Esophagus muscularis mucosa (tissue), 4 donors: ENCODE results near the gene RAB11FIP3. TPM values are rescaled to one million over a fixed set of nuclear protein-coding genes. Genes with fewer than 3 reads are reported as not detected.
A peak's percentile ranks its signal among the peaks of the same experiment; 100 is the strongest.

ENCODE experiments used
- DNase-seq: peaks from one replicate; pipeline ENCODE4 v3.0.0-alpha.2; 2017; ENCODE audit errors: extremely low spot score
- H3K27ac ChIP-seq, 4 donors: fragments of 200-600 bp; sonication (generic); replicated peaks in 1 of 4; 1 replicate in 3 of 4; 2 replicates in 1 of 4; pipeline ENCODE4 v1.5.1; 2016 to 2019; ENCODE audit warnings: mild to moderate bottlenecking in 1 of 4
- H3K27me3 ChIP-seq, 4 donors: fragments of 200-600 bp; sonication (generic); one replicate each; pipeline versions ENCODE4 v1.5.1 to v1.6.0; 2016 to 2019
- H3K36me3 ChIP-seq, 4 donors: fragments of 200-600 bp; sonication (generic); one replicate each; pipeline ENCODE4 v1.5.1; 2016 to 2019
- H3K4me1 ChIP-seq, 4 donors: fragments of 200-600 bp; sonication (generic); one replicate each; pipeline ENCODE4 v1.5.1; 2016 to 2019
- H3K4me3 ChIP-seq, 4 donors: fragments of 200-600 bp; sonication (generic); 1 replicate in 2 of 4; 2 replicates in 2 of 4; pipeline ENCODE4 v1.5.1; 2016 to 2019; ENCODE audit warnings: mild to moderate bottlenecking in 4 of 4, moderate library complexity in 1 of 4
- H3K9me3 ChIP-seq, 4 donors: fragments of 200-600 bp; sonication (generic); 1 replicate in 3 of 4; 2 replicates in 1 of 4; pipeline ENCODE4 v1.5.1; 2016 to 2019
- CTCF ChIP-seq, 3 experiments: fragments of 200-600 bp in 2 of 3; fragments of 450-650 bp in 1 of 3; sonication (generic) in 2 of 3; IDR thresholded peaks; one replicate each; pipeline ENCODE4 v1.5.1; 2017 to 2019; ENCODE audit warnings: antibody characterized with exemption in 3 of 3, mild to moderate bottlenecking in 2 of 3, moderate library complexity in 1 of 3
- EP300 ChIP-seq: sonication (generic); formaldehyde crosslinking; IDR thresholded peaks from one replicate; pipeline ENCODE4 v1.6.1; 2017; ENCODE audit warnings: antibody characterized with exemption
- POLR2A ChIP-seq: fragments of 450-650 bp; IDR thresholded peaks from one replicate; pipeline ENCODE4 v1.6.1; 2017; ENCODE audit warnings: antibody characterized with exemption, moderate library complexity, mild to moderate bottlenecking, low read depth
- POLR2AphosphoS5 ChIP-seq, 2 donors: sonication (generic); formaldehyde crosslinking; IDR thresholded peaks; one replicate each; pipeline ENCODE4 v1.6.1; 2017; ENCODE audit warnings: antibody characterized with exemption in 2 of 2
- WGBS: methylation state at CpG from one replicate; pipeline ENCODE4 v1.1.5; 2018; 5-methylcytosine and 5-hydroxymethylcytosine counted together
- intact Hi-C: fragments of 100-400 bp; cut with DNase I; formaldehyde crosslinking; loops from one replicate; pipeline ENCODE4 v1.15.1; 2023
- total RNA-seq, 4 donors: library from RNA; depleted of rRNA; stranded (reverse); fragments of >200 nt; gene quantifications; one replicate each; pipeline versions ENCODE4 v1.1.0 to v1.2.1, GENCODE V29; 2016

The RAB11FIP3 gene
- total RNA-seq, 4 donors from 2014 or later = 50.3 to 77.9 (median 58.8) TPM

- no peaks in the 10 kb centered on the region for H3K27me3 ChIP-seq
- 10% methylated on average over 12 of the region's 12 CpGs for WGBS
- TF ChIP-seq POLR2AphosphoS5 (IDR thresholded peaks at IDR 0.05) (no peak), CTCF (IDR thresholded peaks at IDR 0.05) (no peak), EP300 (no peak), POLR2A (no peak)
- peaks cover 13 to 22% (median 20%) of the 10 kb centered on the region in 4 donors for H3K36me3 ChIP-seq
- intact Hi-C loops = no loop called here
- no peaks in the 10 kb centered on the region for H3K9me3 ChIP-seq
- peak overlapping the region; percentile 68 to 98 (median 94) for H3K4me3 ChIP-seq
- peak overlapping the region in 3 of 4 donors; percentile 79 to 81 (median 80) for H3K27ac ChIP-seq
- DNase-seq = no peak
- peaks cover 27 to 51% (median 44%) of the 10 kb centered on the region in 4 donors for H3K4me1 ChIP-seq
Measured at GRCh38 chr16:380762-381011, 44.8 kb upstream of the RAB11FIP3 start.

DNA sequence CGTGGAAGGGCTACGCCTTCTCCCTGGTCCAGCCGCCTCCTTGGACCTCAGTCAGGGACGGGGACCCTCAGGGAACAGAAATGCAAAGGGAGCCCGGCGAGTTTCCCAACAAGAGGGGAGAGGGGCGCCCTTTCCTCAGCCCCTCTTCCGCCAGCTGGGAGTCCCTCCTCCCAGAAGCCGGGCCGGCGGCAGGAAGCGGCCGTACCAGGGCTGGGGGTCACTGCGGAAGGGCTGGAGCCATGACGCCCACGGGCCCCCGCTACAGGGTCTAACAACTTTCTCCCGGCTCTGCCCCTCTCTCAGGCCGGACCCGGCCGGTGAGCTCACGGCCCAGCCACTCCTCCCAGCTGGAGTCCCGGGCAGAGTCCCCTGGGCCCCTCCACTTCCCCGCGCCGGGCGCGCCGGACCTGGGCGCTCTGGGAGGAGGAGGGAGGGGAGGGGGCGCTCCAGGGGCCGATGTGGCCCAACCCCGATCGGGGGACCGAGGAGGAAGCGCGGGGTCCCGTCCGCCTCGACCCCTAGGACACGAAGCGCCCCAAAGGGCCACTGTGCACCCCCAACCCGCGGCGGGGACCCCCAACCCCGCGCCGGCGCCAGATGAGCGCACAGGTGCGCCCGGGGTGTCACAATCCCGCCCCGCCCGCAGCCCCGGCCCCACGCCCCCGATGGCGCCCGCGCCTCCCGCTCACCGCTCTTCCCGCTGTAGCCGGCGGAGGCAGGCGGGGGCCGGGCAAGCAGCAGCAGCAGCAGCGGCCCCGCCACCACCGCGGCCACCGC, 44.2 kb upstream of the RAB11FIP3 start:
- H3K27me3 ChIP-seq = no peaks in the 10 kb centered on the region
- H3K4me3 ChIP-seq = peak overlapping the region; percentile 68 to 98 (median 94)
- peak overlapping the region; percentile 66 to 81 (median 80) for H3K27ac ChIP-seq
- H3K4me1 ChIP-seq = peaks cover 27 to 51% (median 44%) of the 10 kb centered on the region in 4 donors
- no peak for DNase-seq
- intact Hi-C loops = no loop called here
- H3K9me3 ChIP-seq = no peaks in the 10 kb centered on the region
- WGBS = 7% methylated on average over 17 of the region's 73 CpGs
- H3K36me3 ChIP-seq = peaks cover 8 to 16% (median 15%) of the 10 kb centered on the region in 4 donors
- TF ChIP-seq POLR2A = no peak
- no peak for TF ChIP-seq CTCF (IDR thresholded peaks at IDR 0.05)
- no peak for TF ChIP-seq EP300

DNA sequence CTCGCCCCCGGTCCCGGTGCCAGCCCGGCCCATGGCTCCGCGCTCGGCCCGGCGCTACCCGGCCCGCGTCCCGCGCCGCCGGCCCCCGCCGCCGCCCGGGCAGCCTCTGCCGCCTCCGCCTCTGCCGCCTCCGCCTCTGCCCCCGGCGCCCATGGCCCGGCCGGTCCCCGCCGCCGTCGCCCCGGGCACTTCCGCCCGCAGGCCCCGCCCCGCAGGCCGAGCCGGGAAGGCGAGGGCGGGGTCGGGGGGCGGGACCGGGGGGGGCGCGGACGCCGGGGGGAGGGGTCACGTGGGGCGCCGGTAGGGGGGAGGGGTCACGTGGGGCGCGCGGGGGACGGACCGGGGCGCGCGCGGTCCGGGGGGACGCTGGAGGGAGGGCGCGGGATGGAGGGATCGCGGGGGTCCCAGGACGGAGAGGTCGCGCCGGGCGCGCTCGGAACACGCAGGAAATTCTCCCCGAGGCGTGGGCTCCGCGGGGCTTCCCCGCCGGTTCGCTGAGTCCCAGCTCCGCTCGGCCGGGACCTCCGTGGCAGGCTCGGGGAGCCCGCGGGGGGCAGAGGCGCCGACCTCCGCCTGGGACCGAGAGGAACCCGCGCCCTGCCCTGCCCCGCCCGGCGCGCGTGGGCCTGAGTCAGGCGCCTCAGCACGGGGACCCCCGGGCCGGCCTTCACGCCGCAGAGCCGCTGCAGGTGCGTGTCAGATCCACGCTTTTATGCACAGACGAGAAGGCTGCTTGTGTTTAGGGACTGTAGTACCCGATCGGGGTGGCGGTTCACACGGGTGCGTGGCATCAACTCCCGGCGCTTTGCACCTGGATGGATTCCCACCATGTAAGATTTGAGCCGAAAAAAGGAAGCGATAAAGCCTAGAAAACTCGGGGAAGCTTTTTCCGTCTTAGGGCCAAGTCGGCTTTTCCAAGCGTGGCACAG, 43.4 kb upstream of the RAB11FIP3 start, which contains the start of gene PGAP6:
TSS of gene PGAP6 (minus strand) at position 190 of the 929 bp plus-strand sequence. CDS start at position 33, 157 bp downstream.
- no peaks in the 10 kb centered on the region for H3K9me3 ChIP-seq
- H3K36me3 ChIP-seq = peaks cover 4 to 8% (median 6%) of the 10 kb centered on the region in 4 donors
- no peak for DNase-seq
- H3K27ac ChIP-seq = peak within 1 kb of the TSS; percentile 81 to 91 (median 84)
- TF ChIP-seq POLR2AphosphoS5 (IDR thresholded peaks at IDR 0.05) (peak in 1 of 2 donors; percentile 62), EP300 (no peak)
- WGBS = 0% methylated on average over 10 of the region's 123 CpGs
- peak within 1 kb of the TSS; percentile 68 to 98 (median 94) for H3K4me3 ChIP-seq
- peaks cover 27 to 58% (median 46%) of the 10 kb centered on the region in 4 donors for H3K4me1 ChIP-seq
- intact Hi-C loops = no loop called here
- no peaks in the 10 kb centered on the region for H3K27me3 ChIP-seq

DNA sequence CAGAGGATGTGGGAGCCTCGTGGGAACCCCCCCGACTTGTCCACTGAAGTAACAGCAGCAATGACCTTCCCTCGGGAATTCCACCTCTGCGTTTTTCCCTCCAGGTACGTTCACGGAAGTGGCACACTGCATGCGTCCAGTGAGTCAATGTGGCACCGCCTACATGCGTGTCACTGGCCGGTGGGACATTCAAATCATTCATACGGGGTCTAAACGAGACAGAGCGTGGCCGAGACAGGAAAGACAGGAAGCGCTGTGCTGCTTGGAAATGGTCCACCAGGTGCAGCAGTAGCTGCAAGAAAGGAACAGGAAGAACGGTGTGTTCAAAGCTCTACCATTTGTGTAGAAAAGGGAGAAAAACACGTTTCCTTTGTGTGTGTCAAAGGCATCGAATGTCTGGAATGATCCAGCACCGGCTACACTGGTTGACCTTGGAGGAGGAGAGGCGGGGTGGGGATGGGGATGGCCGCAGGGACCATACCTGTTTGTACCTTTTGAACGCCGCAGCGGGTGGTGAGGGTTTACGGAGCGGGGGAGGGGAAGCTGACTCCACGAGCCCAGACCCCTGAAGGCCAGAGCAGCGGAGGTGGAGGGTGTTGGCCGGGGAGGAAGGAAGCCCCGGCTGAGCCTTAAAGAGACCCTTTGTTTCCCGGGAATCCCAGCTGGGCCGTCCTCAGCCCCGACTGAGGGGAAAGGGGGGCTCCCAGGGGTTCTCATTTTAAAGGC, 42.0 kb upstream of the RAB11FIP3 start:
- H3K4me3 ChIP-seq = peak overlapping the region; percentile 68 to 98 (median 94)
- H3K27me3 ChIP-seq = no peaks in the 10 kb centered on the region
- H3K4me1 ChIP-seq = peaks cover 30 to 72% (median 57%) of the 10 kb centered on the region in 4 donors
- H3K9me3 ChIP-seq = no peaks in the 10 kb centered on the region
- no peak for DNase-seq
- H3K36me3 ChIP-seq = no peaks in the 10 kb centered on the region
- 60% methylated on average over 31 of the region's 33 CpGs for WGBS
- intact Hi-C loops = no loop called here
- peak overlapping the region in 3 of 4 donors; percentile 0 to 59 (median 48) for H3K27ac ChIP-seq
- TF ChIP-seq POLR2AphosphoS5 (IDR thresholded peaks at IDR 0.05) (peak in 1 of 2 donors; percentile 25), CTCF (IDR thresholded peaks at IDR 0.05) (no peak)
